Thoracic aorta (tissue), 2 donors: ENCODE data around the gene TMEM86B. TPM values are rescaled to one million over a fixed set of nuclear protein-coding genes. Genes with fewer than 3 reads are reported as not detected.

Experiments
- ATAC-seq: fragments of 150-250 bp; one replicate; pipeline ENCODE4 v1.8.0; 2017; ENCODE audit warnings: low read depth; ENCODE audit not compliant: insufficient number of reproducible peaks, low FRiP score
- DNase-seq: peaks from one replicate; pipeline ENCODE4 v3.0.0-alpha.2; 2020; ENCODE audit warnings: low spot score
- H3K27ac ChIP-seq, 2 donors: fragments of 200-600 bp; sonication (generic); 1 replicate in 1 of 2; 2 replicates in 1 of 2; pipeline ENCODE4 v1.5.1; 2016; ENCODE audit warnings: mild to moderate bottlenecking in 2 of 2, moderate library complexity in 2 of 2
- H3K27me3 ChIP-seq: fragments of 200-600 bp; sonication (generic); replicated peaks from 2 replicates; pipeline ENCODE4 v1.6.0; 2016; ENCODE audit warnings: mild to moderate bottlenecking; ENCODE audit not compliant: insufficient read depth
- H3K36me3 ChIP-seq: fragments of 200-600 bp; sonication (generic); one replicate; pipeline ENCODE4 v1.5.1; 2016
- H3K4me1 ChIP-seq, 2 donors: fragments of 200-600 bp; sonication (generic); 1 replicate in 1 of 2; 2 replicates in 1 of 2; pipeline versions ENCODE4 v1.5.1 to v1.6.0; 2016; ENCODE audit warnings: low read depth in 2 of 2, mild to moderate bottlenecking in 1 of 2; ENCODE audit not compliant: control insufficient read depth in 1 of 2
- H3K4me3 ChIP-seq: fragments of 200-600 bp; sonication (generic); 2 replicates; pipeline ENCODE4 v1.5.1; 2016; ENCODE audit warnings: mild to moderate bottlenecking
- H3K9me3 ChIP-seq: fragments of 200-600 bp; sonication (generic); 2 replicates; pipeline ENCODE4 v1.5.1; 2016
- CTCF ChIP-seq: fragments of 200-600 bp; sonication (generic); IDR thresholded peaks from one replicate; pipeline ENCODE4 v1.5.1; 2019; ENCODE audit warnings: antibody characterized with exemption
- total RNA-seq, 2 donors: library from RNA; depleted of rRNA; stranded (reverse); fragments of >200 nt; gene quantifications; one replicate each; pipeline versions ENCODE4 v1.1.0 to v1.2.3, GENCODE V29; 2016

Gene TMEM86B
- total RNA-seq, 2 donors from 2014 or later, result 2.4 to 4.8 TPM

- Histone ChIP-seq H3K4me3 (no peak overlapping the region), H3K27ac (no peak overlapping the region), H3K27me3 (no peaks in the 10 kb centered on the region), H3K4me1 (no peaks in the 10 kb centered on the region), H3K9me3 (no peaks in the 10 kb centered on the region), H3K36me3 (peaks cover 84% of the 10 kb centered on the region)
- DNase-seq (no peak), ATAC-seq (no peak)
- no peak for TF ChIP-seq CTCF
These were observed 12.1 kb upstream of the TMEM86B start for GRCh38 chr19:55240713-55241020.

DNA sequence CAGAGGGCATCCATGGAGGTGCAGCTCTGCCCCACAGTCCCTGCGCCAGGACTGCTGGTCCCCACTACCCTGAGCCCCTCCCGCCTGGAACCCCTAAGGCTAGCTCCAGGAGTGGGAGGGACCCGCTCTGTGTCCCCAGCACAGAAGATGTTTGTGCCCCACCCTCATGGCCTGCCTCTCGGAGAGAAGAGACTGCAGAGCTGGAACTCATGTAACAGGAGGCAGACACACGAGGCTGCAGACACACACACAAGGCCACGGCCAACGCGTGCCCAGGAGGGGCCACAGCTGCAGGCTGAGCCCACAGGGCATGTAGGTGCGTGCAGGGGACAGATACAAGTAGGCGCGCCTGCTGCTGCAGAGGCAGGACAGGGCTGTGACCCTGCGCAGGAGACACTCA lies 10.4 kb upstream of the TMEM86B start:
- DNase-seq, result no peak
- H3K27me3 ChIP-seq, result no peaks in the 10 kb centered on the region

DNA sequence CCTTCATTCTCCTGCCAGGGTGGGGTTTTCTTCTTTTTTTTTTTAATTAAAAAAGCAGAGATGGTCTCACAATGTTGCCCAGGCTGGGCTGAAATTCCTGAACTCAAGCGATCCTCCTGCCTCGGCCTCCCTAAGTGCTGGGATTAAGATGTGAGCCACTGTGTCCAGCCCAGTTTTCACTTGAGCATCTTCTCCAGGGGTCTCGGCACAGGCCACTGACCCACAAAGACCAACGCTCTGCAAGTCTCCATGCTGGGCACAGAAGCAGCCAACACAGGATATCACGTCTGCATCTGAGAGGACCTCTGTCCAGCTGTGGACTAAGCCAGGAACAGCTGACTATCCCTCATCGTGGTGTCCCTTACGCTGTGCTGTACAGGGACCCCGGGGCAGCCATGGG lies 9.5 kb upstream of the TMEM86B start:
- Histone ChIP-seq H3K36me3 (peaks cover 66% of the 10 kb centered on the region), H3K9me3 (no peaks in the 10 kb centered on the region), H3K4me3 (no peak overlapping the region), H3K4me1 (no peaks in the 10 kb centered on the region), H3K27ac (no peak overlapping the region), H3K27me3 (no peaks in the 10 kb centered on the region)
- no peak for TF ChIP-seq CTCF
- DNase-seq (no peak), ATAC-seq (no peak)

More for the DNA sequence above, 10.4 kb upstream of the TMEM86B start:
- ATAC-seq, result no peak
- Histone ChIP-seq H3K36me3 (peaks cover 71% of the 10 kb centered on the region), H3K4me1 (no peaks in the 10 kb centered on the region), H3K4me3 (no peak overlapping the region), H3K9me3 (no peaks in the 10 kb centered on the region), H3K27ac (no peak overlapping the region)
- no peak for TF ChIP-seq CTCF

- peaks cover 50% of the 10 kb centered on the region for H3K36me3 ChIP-seq
- H3K27me3 ChIP-seq, result no peaks in the 10 kb centered on the region
- no peaks in the 10 kb centered on the region for H3K4me1 ChIP-seq
- no peak overlapping the region for H3K4me3 ChIP-seq
- DNase-seq (no peak), ATAC-seq (no peak)
- no peak overlapping the region for H3K27ac ChIP-seq
- no peak for TF ChIP-seq CTCF
- no peaks in the 10 kb centered on the region for H3K9me3 ChIP-seq
These were observed 4.4 kb upstream of the TMEM86B start for GRCh38 chr19:55232986-55233385.

DNA sequence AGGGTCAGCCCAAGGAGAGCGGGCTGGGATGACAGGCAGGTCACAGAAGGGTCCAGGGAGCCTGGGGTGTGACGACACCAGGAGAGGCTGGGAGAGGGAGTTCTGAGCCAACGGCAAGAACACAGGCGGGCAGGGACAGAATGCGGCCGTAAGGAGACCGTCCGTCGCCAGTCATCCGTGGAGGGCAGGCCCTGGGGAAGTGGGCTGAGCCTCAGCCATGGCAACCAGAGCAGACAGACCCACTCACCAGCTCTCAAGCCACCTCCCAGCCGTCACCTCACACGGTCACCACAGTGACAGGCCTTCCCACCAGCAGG lies 3.7 kb upstream of the TMEM86B start:
- TF ChIP-seq CTCF, result no peak
- no peak for ATAC-seq
- peaks cover 44% of the 10 kb centered on the region for H3K36me3 ChIP-seq

More for the DNA sequence above, 3.7 kb upstream of the TMEM86B start:
- no peaks in the 10 kb centered on the region for H3K9me3 ChIP-seq
- no peak overlapping the region for H3K27ac ChIP-seq
- DNase-seq, result no peak
- H3K4me1 ChIP-seq, result no peaks in the 10 kb centered on the region
- no peaks in the 10 kb centered on the region for H3K27me3 ChIP-seq
- H3K4me3 ChIP-seq, result no peak overlapping the region
